Activated CD8-positive, alpha-beta memory T cell treated with anti-CD3 and anti-CD28 coated beads, Interleukin-2, amount 50 U/mL, for 24 hours (primary cell): ENCODE results near the gene UQCR10.

Experiments
- DNase-seq: peaks from one replicate; pipeline ENCODE4 v3.0.0-alpha.2; 2020; ENCODE audit errors: extremely low read depth

UQCR10 gene

GRCh38 chr22:29767171-29768051 is at the start of gene UQCR10:
Gene UQCR10 (plus strand): TSS chr22:29767369. CDS start chr22:29767399, 30 bp downstream.
- peak; percentile 82 for DNase-seq

GRCh38 chr22:29717789-29718188 is 49.4 kb upstream of the UQCR10 start:
- DNase-seq: no peak

- no peak for DNase-seq
These were observed 47.9 kb upstream of the UQCR10 start for GRCh38 chr22:29718949-29719898.

- DNase-seq: no peak
These were observed 47.1 kb upstream of the UQCR10 start, which contains the start of gene CABP7 for GRCh38 chr22:29719899-29720645. Gene CABP7 (plus strand): TSS chr22:29720003. CDS start chr22:29720425, 422 bp downstream.

GRCh38 chr22:29720811-29721323 is 46.3 kb upstream of the UQCR10 start:
- no peak for DNase-seq

- no peak for DNase-seq
These were observed 45.0 kb upstream of the UQCR10 start for GRCh38 chr22:29722151-29722550.

GRCh38 chr22:29722587-29722986 is 44.6 kb upstream of the UQCR10 start:
- DNase-seq: no peak

- no peak for DNase-seq
These were observed 43.4 kb upstream of the UQCR10 start for GRCh38 chr22:29723766-29724165.

GRCh38 chr22:29724843-29725242 is 42.3 kb upstream of the UQCR10 start:
- DNase-seq: no peak

GRCh38 chr22:29726106-29726505 is 41.1 kb upstream of the UQCR10 start:
- DNase-seq: no peak

GRCh38 chr22:29726512-29727130 is 40.5 kb upstream of the UQCR10 start:
- no peak for DNase-seq

GRCh38 chr22:29727131-29727523 is 40.0 kb upstream of the UQCR10 start:
- DNase-seq: no peak

GRCh38 chr22:29729161-29729560 is 38.0 kb upstream of the UQCR10 start:
- no peak for DNase-seq

GRCh38 chr22:29731058-29731850 is 35.9 kb upstream of the UQCR10 start:
- DNase-seq: no peak

- no peak for DNase-seq
These were observed 34.3 kb upstream of the UQCR10 start for GRCh38 chr22:29732883-29733282.

GRCh38 chr22:29733362-29734201 is 33.6 kb upstream of the UQCR10 start:
- DNase-seq: no peak

- no peak for DNase-seq
These were observed 32.8 kb upstream of the UQCR10 start for GRCh38 chr22:29734406-29734805.

- DNase-seq: no peak
These were observed 32.3 kb upstream of the UQCR10 start for GRCh38 chr22:29734838-29735237.

GRCh38 chr22:29735416-29735815 is 31.8 kb upstream of the UQCR10 start:
- DNase-seq: no peak
